Liver (tissue), 3 donors: ENCODE results near the gene SHQ1.

ENCODE experiments used
- CTCF ChIP-seq: fragments of 150-350 bp; IDR thresholded peaks from 2 replicates; pipeline ENCODE4 v1.5.1; 2017; ENCODE audit warnings: improper control_type of control experiment, low read depth, low read length; ENCODE audit not compliant: missing input control
- FOXA1 ChIP-seq: IDR thresholded peaks from 2 replicates; pipeline ENCODE4 v1.6.1; 2016; ENCODE audit warnings: antibody characterized with exemption
- GABPA ChIP-seq, 2 donors: IDR thresholded peaks in 1 of 2; conservative IDR thresholded peaks in 1 of 2; 2 replicates each; pipeline ENCODE4 v1.6.1; 2016; ENCODE audit warnings: antibody characterized with exemption in 2 of 2, mild to moderate bottlenecking in 1 of 2, moderate library complexity in 1 of 2
- HNF4G ChIP-seq: IDR thresholded peaks from 2 replicates; pipeline ENCODE4 v1.6.1; 2016; ENCODE audit warnings: antibody characterized with exemption
- JUND ChIP-seq, 2 donors: IDR thresholded peaks; 2 replicates each; pipeline ENCODE4 v1.6.1; 2016; ENCODE audit warnings: antibody characterized with exemption in 2 of 2
- RAD21 ChIP-seq, 2 donors: IDR thresholded peaks; 2 replicates each; pipeline ENCODE4 v1.6.1; 2016; ENCODE audit warnings: antibody characterized with exemption in 2 of 2, mild to moderate bottlenecking in 2 of 2
- REST ChIP-seq: IDR thresholded peaks from 2 replicates; pipeline ENCODE4 v1.6.1; 2016; ENCODE audit warnings: antibody characterized with exemption, mild to moderate bottlenecking
- TAF1 ChIP-seq: conservative IDR thresholded peaks from 2 replicates; pipeline ENCODE4 v1.6.1; 2016; ENCODE audit warnings: antibody characterized with exemption, mild to moderate bottlenecking
- YY1 ChIP-seq: IDR thresholded peaks from 2 replicates; pipeline ENCODE4 v1.6.1; 2016; ENCODE audit warnings: antibody characterized with exemption, mild to moderate bottlenecking
- ZBTB33 ChIP-seq: IDR thresholded peaks from 2 replicates; pipeline ENCODE4 v1.6.1; 2016; ENCODE audit warnings: antibody characterized with exemption
- donor health status: healthy.
- donor health status: healthy.

GRCh38 chr3:72872183-72872582 lies 23.9 kb upstream of the SHQ1 start:
- TF ChIP-seq ZBTB33 = no peak
- TF ChIP-seq CTCF = no peak
- TF ChIP-seq JUND (IDR thresholded peaks at IDR 0.05) = no peak
- TF ChIP-seq HNF4G = no peak
- TF ChIP-seq TAF1 = no peak
- no peak for TF ChIP-seq YY1
- no peak for TF ChIP-seq GABPA (IDR thresholded peaks at IDR 0.05 in 1 of 2, conservative IDR thresholded peaks at IDR 0.05 in 1 of 2)
- TF ChIP-seq RAD21 (IDR thresholded peaks at IDR 0.05) = no peak
- no peak for TF ChIP-seq FOXA1
- no peak for TF ChIP-seq REST
